CD4-positive, alpha-beta T cell treated with Interleukin-4 for 4 hours (primary cell): Measurements from ENCODE around the gene CDH1.
A peak's percentile ranks its signal among the peaks of the same experiment; 100 is the strongest.
"Not testable (repeated sequence)": the region's sequence is repeated elsewhere in the genome, so short reads cannot be mapped to it uniquely, and the experiment has no call there.

Experiments used
- DNase-seq: peaks from one replicate; pipeline ENCODE4 v3.0.0-alpha.2; 2020

Gene CDH1

GRCh38 chr16:68737046-68737729, at the start of gene CDH1:
CDH1 (plus strand) TSS chr16:68737292; CDS start chr16:68737416, 124 bp downstream.
- DNase-seq = no peak

- DNase-seq = no peak
These were observed 47.2 kb upstream of the CDH1 start for GRCh38 chr16:68689921-68690320.

GRCh38 chr16:68695575-68695974, 41.5 kb upstream of the CDH1 start:
- DNase-seq = no peak

- DNase-seq = no peak
These were observed 40.6 kb upstream of the CDH1 start for GRCh38 chr16:68696514-68696913.

- no peak for DNase-seq
These were observed 39.0 kb upstream of the CDH1 start for GRCh38 chr16:68698091-68698490.

- no peak for DNase-seq
These were observed 37.0 kb upstream of the CDH1 start for GRCh38 chr16:68700120-68700519.

- no peak for DNase-seq
These were observed 36.3 kb upstream of the CDH1 start for GRCh38 chr16:68700831-68701230.

- DNase-seq = peak; percentile 40
These were observed 32.7 kb upstream of the CDH1 start for GRCh38 chr16:68704232-68704867.

DNA sequence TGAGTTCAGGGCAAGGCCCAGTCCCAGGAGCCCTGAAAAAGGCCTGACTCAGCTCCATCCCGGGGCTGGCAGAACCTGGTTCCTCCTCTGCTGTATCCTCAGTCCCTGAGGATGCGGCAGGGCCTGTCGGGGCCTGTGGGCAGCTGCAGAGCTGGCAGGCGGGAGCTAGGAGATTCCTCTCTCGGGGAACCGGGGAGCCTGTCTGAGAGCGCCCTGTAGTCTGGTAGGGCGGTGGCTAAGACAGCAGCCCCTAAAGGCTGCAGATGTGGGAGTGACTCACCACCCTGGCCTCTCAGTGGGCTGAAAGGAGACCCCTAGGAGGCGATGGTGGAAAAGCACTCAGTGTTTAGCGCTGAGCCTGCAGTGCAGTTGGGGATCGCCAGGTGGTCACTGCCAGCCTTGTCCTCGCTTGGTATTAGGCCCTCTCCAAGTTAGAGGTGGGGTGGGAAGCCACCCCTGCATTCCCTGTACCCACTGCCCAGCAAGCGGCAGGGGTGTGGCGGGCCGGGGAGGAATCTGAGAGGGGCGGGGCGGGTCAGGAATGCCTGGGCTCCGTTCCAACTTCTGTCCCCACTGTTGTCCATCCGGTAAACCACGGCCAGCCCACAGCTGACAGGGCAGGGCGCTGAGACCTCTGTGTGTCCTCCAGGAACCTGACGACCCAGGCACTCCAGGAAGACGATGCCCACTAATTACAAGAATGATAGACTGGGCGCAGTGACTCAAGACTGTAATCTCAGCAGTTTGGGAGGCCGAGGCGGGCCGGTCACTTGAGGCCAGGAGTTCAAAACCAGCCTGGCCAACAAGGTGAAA, 29.5 kb upstream of the CDH1 start:
- DNase-seq = no peak

DNA sequence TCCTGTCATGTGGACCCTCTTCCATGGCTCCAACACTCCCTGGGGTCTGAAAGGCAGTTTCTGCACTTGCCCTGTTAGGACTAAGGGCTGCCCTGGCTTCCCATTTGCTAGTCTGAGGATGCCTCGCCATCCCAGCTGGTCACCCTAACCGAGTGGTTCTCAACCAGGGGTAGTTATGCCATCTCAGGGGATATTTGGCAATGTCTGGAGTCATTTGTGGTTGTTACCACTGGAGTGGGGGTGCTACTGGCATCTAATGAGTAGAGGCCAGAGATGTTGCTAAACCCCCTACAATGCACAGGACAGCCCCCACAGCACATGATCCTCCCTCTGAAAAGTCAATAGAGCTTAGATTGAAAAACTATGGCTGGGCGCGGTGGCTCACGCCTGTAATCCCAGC, 26.9 kb upstream of the CDH1 start:
- DNase-seq = no peak

GRCh38 chr16:68711421-68712139, 25.5 kb upstream of the CDH1 start:
- peak; percentile 20 for DNase-seq

DNA sequence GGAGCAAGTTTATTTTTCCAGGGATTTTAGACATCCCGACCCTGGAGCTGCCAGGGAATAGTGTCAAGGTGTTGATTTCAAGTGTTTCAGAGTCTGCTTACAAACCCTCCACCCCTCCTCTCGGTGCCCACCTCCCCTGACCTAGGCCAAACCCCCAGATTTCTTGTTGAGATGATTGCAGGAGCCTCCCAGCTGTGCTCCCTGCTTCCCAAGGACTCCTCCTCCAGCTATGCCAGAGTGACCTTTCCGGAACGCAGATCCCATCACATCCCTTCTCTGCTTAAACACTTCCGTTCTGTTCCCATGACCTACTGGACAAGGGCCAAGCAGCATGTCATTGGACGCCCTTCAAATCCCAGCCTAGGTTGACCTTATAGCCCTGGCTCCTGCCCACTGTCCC, 23.7 kb upstream of the CDH1 start:
- no peak for DNase-seq

DNA sequence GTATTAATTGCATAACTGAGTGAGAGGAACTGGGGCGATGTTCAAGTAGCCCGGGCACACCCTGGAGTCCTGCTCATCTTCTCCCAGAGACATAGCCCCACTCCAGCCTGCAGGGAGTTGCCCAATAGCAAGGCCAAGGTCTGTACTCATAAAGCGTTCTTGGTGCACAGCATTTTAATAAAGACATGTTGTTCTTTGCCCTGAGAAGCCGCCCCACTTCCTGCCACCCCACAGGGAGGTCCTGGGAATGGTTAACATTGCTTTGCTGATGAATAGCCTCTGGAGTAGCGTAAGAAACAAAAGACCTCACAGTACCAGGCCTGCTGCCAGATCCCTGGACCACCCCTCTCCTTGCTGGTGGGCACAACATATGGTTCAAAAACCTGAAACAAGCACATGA, 21.6 kb upstream of the CDH1 start:
- no peak for DNase-seq

- not testable (repeated sequence) for DNase-seq
These were observed 20.6 kb upstream of the CDH1 start for GRCh38 chr16:68716516-68716915.

GRCh38 chr16:68717684-68718083, 19.4 kb upstream of the CDH1 start:
- no peak for DNase-seq

GRCh38 chr16:68718590-68718989, 18.5 kb upstream of the CDH1 start:
- DNase-seq = no peak

- DNase-seq = no peak
These were observed 17.1 kb upstream of the CDH1 start for GRCh38 chr16:68719993-68720489.

DNA sequence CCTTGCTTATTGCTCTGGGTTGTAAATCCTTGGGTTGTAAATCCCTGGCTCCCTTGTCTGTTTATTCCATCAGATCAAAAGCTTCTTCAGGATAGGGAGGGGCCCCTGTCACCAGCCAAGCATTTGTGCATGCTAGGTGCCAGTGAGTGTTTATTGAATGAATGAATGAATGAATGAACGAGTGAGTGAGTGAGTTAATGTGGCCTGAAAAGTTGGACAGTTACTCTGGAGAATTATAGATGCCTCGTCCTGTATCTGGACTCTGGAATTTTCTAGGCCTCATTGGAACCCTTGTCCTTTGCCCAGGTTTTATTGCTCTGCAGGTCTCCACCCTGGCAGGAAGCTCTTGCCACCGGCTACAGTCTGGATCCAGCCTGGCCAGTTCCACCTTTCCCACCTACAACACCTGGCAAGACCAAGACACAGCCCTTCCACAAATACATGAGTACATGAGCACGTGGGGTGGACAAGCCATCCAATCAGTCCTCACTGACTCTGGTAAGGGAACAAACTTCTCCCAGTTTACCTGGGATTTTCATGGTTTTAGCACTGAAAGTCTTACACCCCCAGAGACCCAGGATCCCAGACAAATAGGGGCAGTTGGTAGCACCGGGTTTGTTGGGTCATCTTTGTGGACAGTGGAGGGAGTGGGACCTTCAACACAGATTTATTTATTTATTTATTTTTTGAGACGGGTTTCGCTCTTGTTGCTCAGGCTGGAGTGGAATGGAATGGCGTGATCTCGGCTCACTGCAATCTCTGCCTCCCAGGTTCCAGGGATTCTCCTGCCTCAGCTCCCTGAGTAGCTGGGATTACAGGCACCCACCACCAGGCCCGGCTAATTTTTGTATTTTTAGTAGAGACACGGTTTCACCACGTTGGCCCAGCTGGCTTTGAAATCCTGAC, 14.7 kb upstream of the CDH1 start:
- no peak for DNase-seq

GRCh38 chr16:68724797-68725196, 12.3 kb upstream of the CDH1 start:
- DNase-seq = no peak

- no peak for DNase-seq
These were observed 8.6 kb upstream of the CDH1 start for GRCh38 chr16:68728523-68728922.

GRCh38 chr16:68731637-68732036, 5.5 kb upstream of the CDH1 start:
- DNase-seq = no peak
